Memory B cell (primary cell): Measurements from ENCODE around the gene ZNF165.
"Not testable (repeated sequence)": the region's sequence is repeated elsewhere in the genome, so short reads cannot be mapped to it uniquely, and the experiment has no call there.

Source experiments
- ATAC-seq: fragments of 150-1000 bp; cut with Tn5 transposase; 2 replicates; pipeline ENCODE4 v1.10.0; 2021; ENCODE audit warnings: low read depth, mild to moderate bottlenecking, moderate library complexity
- DNase-seq, 2 donors: peaks; one replicate each; pipeline ENCODE4 v3.0.0; 2022; ENCODE audit warnings: low spot score in 2 of 2
- H3K27ac Mint-ChIP-seq: one replicate; pipeline ENCODE4 v1.8.0; 2022; ENCODE audit warnings: mild to moderate bottlenecking, moderate library complexity, mixed read lengths
- H3K27me3 Mint-ChIP-seq: one replicate; pipeline ENCODE4 v1.8.0; 2022; ENCODE audit warnings: mixed read lengths
- H3K36me3 Mint-ChIP-seq: one replicate; pipeline ENCODE4 v1.8.0; 2022; ENCODE audit warnings: mild to moderate bottlenecking, mixed read lengths
- H3K4me1 Mint-ChIP-seq: one replicate; pipeline ENCODE4 v1.8.0; 2022; ENCODE audit warnings: mixed read lengths
- H3K4me3 Mint-ChIP-seq: one replicate; pipeline ENCODE4 v1.8.0; 2022; ENCODE audit warnings: mild to moderate bottlenecking, moderate library complexity, mixed read lengths
- H3K9me3 Mint-ChIP-seq: one replicate; pipeline ENCODE4 v1.8.0; 2022; ENCODE audit warnings: mixed read lengths

Gene ZNF165

DNA sequence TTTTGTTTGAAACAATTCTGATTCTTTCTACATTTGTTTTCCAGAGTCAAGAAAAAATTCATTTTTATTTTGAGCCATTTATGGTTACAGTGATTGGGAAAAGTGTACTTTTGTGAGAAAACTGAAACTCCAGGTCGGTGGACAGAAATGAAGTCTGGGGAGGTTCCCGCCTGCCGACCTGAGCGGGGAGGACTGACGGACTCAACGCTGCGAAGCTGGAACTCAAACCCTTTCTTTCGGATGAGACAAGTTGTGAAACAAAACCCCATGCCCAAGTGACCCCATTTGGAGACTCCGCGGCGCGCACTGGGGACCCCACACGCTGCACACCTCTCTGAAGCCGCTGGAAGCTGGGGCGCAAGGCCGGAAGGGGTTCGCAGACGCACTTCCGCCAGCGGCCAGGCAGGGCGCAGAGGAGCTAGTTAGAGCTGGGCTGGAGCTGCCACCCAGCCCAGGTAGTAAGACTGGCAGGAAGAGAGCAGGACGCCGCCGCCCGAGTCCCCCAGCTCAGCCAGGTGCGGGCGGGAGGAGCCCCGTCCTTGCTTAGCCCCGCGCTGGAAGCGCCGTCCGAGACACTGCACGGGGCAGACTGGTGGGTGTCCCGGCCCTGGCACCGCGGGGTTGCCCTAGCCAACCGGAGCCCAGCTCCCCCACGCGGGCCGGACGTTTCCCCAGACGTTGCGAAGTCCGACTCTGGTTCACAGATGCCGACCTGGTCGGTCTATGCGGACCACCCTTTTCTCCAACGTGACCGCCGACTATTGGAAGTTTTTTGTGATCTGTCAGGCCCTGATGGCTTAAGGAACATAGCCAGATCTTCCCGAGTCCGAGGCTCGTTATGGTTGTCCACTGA lies 24.2 kb downstream of the ZNF165 start:
- H3K9me3 Mint-ChIP-seq = peaks cover 3% of the 10 kb centered on the region
- peaks cover 2% of the 10 kb centered on the region for H3K27me3 Mint-ChIP-seq
- peaks cover 3% of the 10 kb centered on the region for H3K36me3 Mint-ChIP-seq
- ATAC-seq (peak; percentile 99), DNase-seq (peak; percentile 79 to 84)
- H3K4me3 Mint-ChIP-seq = peak overlapping the region; percentile 96
- H3K27ac Mint-ChIP-seq = peak overlapping the region; percentile 92
- H3K4me1 Mint-ChIP-seq = peaks cover 4% of the 10 kb centered on the region

DNA sequence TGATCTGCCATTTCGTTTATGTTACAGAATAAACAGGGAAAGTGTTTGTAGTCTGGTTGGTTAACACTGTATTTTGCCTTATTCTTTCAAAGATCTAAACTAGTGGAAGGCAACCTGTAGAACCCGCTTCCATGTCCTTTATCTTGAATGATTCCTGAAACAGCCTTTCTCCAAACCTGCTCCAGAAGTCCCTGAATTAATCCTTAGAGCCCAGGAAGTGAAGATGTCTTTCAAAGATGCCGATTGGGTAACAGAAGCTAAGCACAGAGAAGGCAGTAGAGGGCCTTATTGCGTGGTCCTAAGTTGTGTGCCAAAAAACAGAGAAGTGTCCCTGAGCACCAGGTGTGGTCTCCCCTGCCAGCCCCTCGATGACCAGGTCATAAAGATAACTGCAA lies 24.9 kb downstream of the ZNF165 start:
- peaks cover 4% of the 10 kb centered on the region for H3K4me1 Mint-ChIP-seq
- H3K27me3 Mint-ChIP-seq = peaks cover 5% of the 10 kb centered on the region

GRCh38 chr6:28107506-28107905 lies 27.1 kb downstream of the ZNF165 start:
- Mint-ChIP-seq H3K27me3 (peaks cover 5% of the 10 kb centered on the region), H3K4me3 (no peak overlapping the region), H3K27ac (no peak overlapping the region), H3K36me3 (peaks cover 3% of the 10 kb centered on the region), H3K4me1 (peaks cover 4% of the 10 kb centered on the region), H3K9me3 (peaks cover 3% of the 10 kb centered on the region)
- ATAC-seq = no peak
- no peak for DNase-seq

More for the DNA sequence above, 24.9 kb downstream of the ZNF165 start:
- ATAC-seq (no peak), DNase-seq (no peak)
- Mint-ChIP-seq H3K9me3 (peaks cover 3% of the 10 kb centered on the region), H3K36me3 (peaks cover 3% of the 10 kb centered on the region), H3K27ac (peak overlapping the region; percentile 92), H3K4me3 (peak overlapping the region; percentile 96)

DNA sequence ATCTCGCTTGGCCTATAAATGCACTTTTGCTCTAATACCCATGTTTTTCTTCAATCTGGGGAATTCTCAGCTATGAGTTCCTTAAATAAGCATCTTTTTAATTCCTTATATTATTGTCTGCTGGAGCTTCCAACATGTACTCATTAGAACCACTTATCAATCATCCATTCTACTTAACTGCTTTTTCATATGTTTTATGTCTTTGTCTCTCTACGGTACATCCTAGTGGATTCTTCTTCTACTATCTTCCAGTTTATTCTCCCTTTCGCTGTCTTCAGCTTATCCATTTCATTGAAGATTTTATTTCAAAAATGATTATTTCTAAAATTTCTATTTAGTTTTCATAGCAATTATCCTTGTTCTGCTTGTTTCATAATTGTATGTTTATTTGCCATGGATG lies 31.6 kb downstream of the ZNF165 start:
- H3K27ac Mint-ChIP-seq = no peak overlapping the region
- H3K9me3 Mint-ChIP-seq = no peaks in the 10 kb centered on the region
- H3K27me3 Mint-ChIP-seq = peaks cover 5% of the 10 kb centered on the region
- H3K36me3 Mint-ChIP-seq = peaks cover 17% of the 10 kb centered on the region
- no peak for DNase-seq
- no peak overlapping the region for H3K4me3 Mint-ChIP-seq
- H3K4me1 Mint-ChIP-seq = no peaks in the 10 kb centered on the region
- no peak for ATAC-seq

DNA sequence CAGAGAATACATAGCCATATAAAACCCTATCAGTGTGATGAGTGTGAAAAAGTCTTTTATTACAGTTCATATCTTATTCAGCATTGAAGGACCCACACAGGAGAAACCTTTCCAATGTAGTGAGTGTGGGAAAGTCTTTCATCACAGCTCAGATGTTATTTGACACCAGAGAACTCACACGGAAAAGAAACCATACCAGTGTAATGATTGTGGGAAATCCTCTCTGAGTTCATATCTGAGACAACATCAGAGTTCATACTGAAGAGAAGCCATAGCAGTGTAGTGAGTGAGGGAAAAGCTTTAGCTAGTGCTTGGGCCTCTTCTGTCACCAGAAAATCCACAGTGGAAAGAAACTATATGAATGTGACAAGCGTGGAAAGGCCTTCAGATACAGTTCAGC lies 35.4 kb downstream of the ZNF165 start:
- no peak for DNase-seq
- H3K36me3 Mint-ChIP-seq = peaks cover 26% of the 10 kb centered on the region
- no peak overlapping the region for H3K4me3 Mint-ChIP-seq
- no peaks in the 10 kb centered on the region for H3K4me1 Mint-ChIP-seq
- H3K27ac Mint-ChIP-seq = no peak overlapping the region
- H3K27me3 Mint-ChIP-seq = no peaks in the 10 kb centered on the region
- ATAC-seq = no peak
- no peaks in the 10 kb centered on the region for H3K9me3 Mint-ChIP-seq

- Mint-ChIP-seq H3K4me3 (no peak overlapping the region), H3K36me3 (peaks cover 30% of the 10 kb centered on the region)
Measured at GRCh38 chr6:28117386-28118050, 37.1 kb downstream of the ZNF165 start.

GRCh38 chr6:28118217-28118616 lies 37.8 kb downstream of the ZNF165 start:
- ATAC-seq (no peak), DNase-seq (no peak)
- no peak overlapping the region for H3K27ac Mint-ChIP-seq
- H3K9me3 Mint-ChIP-seq = no peaks in the 10 kb centered on the region
- H3K4me3 Mint-ChIP-seq = no peak overlapping the region
- H3K36me3 Mint-ChIP-seq = peaks cover 32% of the 10 kb centered on the region
- H3K27me3 Mint-ChIP-seq = no peaks in the 10 kb centered on the region
- no peaks in the 10 kb centered on the region for H3K4me1 Mint-ChIP-seq

More at GRCh38 chr6:28117386-28118050, 37.1 kb downstream of the ZNF165 start:
- H3K27me3 Mint-ChIP-seq = no peaks in the 10 kb centered on the region
- ATAC-seq (no peak), DNase-seq (no peak)
- no peaks in the 10 kb centered on the region for H3K4me1 Mint-ChIP-seq
- H3K27ac Mint-ChIP-seq = no peak overlapping the region
- H3K9me3 Mint-ChIP-seq = no peaks in the 10 kb centered on the region

- Mint-ChIP-seq H3K27me3 (no peaks in the 10 kb centered on the region), H3K9me3 (no peaks in the 10 kb centered on the region), H3K36me3 (peaks cover 20% of the 10 kb centered on the region), H3K4me1 (peaks cover 22% of the 10 kb centered on the region), H3K27ac (peak overlapping the region; percentile 59), H3K4me3 (no peak overlapping the region)
- ATAC-seq = no peak
- no peak for DNase-seq
Measured at GRCh38 chr6:28121876-28122275, 41.5 kb downstream of the ZNF165 start.

DNA sequence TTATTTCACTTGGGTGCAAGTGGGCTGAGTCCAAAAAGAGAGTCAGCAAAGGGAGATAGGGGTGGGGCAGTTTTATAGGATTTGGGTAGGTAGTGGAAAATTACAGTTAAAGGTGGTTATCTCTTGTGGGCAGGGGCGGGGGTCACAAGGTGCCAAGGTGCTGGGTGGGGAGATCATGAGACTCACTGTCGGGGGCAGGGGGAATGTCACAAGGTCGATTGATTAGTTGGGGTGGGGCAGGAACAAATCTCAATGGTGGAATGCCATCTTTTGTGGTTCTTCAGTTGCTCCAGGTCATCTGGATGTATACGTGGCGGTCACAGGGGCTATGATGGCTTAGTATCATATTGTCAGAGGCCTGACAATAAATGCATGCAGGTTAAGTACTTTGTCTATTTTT lies 41.9 kb downstream of the ZNF165 start:
- Mint-ChIP-seq H3K4me1 (peaks cover 23% of the 10 kb centered on the region), H3K36me3 (peaks cover 20% of the 10 kb centered on the region), H3K27ac (peak overlapping the region; percentile 59)
- DNase-seq, H3K9me3 Mint-ChIP-seq, H3K27me3 Mint-ChIP-seq, ATAC-seq, H3K4me3 Mint-ChIP-seq: not testable (repeated sequence)

DNA sequence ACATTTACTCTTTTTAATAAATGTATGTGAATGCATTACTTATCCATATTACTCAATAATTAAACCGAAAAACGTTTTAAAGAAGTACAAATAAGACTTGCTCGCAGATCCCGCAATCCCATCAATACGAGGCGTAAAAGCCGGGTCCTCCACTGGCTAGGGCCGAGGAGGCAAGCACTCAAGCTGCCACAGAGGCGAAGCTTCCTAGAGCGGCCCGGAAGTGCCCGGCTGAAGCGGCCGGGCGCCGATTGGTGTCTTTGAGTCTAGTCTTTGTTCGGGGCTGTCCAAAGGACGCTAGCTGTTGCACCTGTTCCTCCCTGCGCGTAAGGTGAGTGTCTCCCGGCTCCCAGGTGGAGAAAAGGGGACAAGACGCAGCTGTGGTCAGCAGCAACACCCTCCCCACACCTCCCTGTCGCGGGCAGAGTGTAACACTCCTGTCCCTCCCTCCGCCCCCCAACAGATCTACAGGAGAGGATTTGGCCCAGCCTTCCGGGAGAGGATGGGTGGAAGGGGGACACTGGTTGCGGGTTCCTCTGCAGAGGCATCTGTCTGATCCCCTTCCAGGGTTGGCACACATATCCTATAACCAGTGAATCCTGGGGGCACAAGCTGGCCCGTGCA lies 44.1 kb downstream of the ZNF165 start, which contains the start of gene ZSCAN16:
ZSCAN16 (plus strand) TSS at position 260 of the 621 bp plus-strand sequence. CDS start 835 bp downstream, outside the sequence.
- peaks cover 23% of the 10 kb centered on the region for H3K36me3 Mint-ChIP-seq
- DNase-seq = peak; percentile 66 to 81
- peak; percentile 82 for ATAC-seq
- no peaks in the 10 kb centered on the region for H3K27me3 Mint-ChIP-seq
- peak within 1 kb of the TSS; percentile 92 for H3K4me3 Mint-ChIP-seq
- H3K9me3 Mint-ChIP-seq = no peaks in the 10 kb centered on the region
- peak within 1 kb of the TSS; percentile 94 for H3K27ac Mint-ChIP-seq
- H3K4me1 Mint-ChIP-seq = peaks cover 35% of the 10 kb centered on the region

GRCh38 chr6:28124971-28125353 lies 44.6 kb downstream of the ZNF165 start:
- Mint-ChIP-seq H3K4me3 (peak overlapping the region; percentile 92), H3K27me3 (no peaks in the 10 kb centered on the region), H3K4me1 (peaks cover 37% of the 10 kb centered on the region), H3K36me3 (peaks cover 27% of the 10 kb centered on the region), H3K27ac (peak overlapping the region; percentile 94), H3K9me3 (no peaks in the 10 kb centered on the region)
- ATAC-seq (peak; percentile 68), DNase-seq (peak in 1 of 2 donors; percentile 28)

GRCh38 chr6:28125401-28125800 lies 45.0 kb downstream of the ZNF165 start:
- H3K9me3 Mint-ChIP-seq = no peaks in the 10 kb centered on the region
- ATAC-seq = peak; percentile 47
- DNase-seq = peak in 1 of 2 donors; percentile 32
- peaks cover 37% of the 10 kb centered on the region for H3K4me1 Mint-ChIP-seq
- peak overlapping the region; percentile 92 for H3K4me3 Mint-ChIP-seq
- H3K36me3 Mint-ChIP-seq = peaks cover 25% of the 10 kb centered on the region
- H3K27ac Mint-ChIP-seq = peak overlapping the region; percentile 94
- no peaks in the 10 kb centered on the region for H3K27me3 Mint-ChIP-seq

DNA sequence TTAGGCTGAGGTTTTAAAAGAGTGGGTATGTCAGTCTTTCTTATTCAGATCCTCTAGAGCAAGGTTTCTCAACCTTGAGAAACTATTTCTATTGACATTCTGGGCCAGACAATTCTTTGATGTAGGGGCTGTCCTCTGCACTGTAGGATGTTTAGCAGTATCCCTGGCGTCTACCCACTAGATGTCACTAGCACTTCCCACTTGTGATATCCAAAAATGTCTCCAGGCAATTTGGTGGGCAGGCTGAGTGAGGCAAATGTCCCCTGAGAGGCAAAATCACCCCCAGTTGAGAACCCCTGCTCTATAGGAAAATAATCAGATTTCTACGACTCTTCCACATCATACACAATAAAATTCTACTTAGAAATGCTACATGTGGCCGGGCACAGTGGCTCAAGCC lies 53.6 kb downstream of the ZNF165 start:
- Mint-ChIP-seq H3K4me1 (peaks cover 36% of the 10 kb centered on the region), H3K27me3 (no peaks in the 10 kb centered on the region), H3K27ac (peak overlapping the region; percentile 16), H3K36me3 (peaks cover 13% of the 10 kb centered on the region), H3K9me3 (no peaks in the 10 kb centered on the region), H3K4me3 (no peak overlapping the region)
- DNase-seq = no peak
- no peak for ATAC-seq

DNA sequence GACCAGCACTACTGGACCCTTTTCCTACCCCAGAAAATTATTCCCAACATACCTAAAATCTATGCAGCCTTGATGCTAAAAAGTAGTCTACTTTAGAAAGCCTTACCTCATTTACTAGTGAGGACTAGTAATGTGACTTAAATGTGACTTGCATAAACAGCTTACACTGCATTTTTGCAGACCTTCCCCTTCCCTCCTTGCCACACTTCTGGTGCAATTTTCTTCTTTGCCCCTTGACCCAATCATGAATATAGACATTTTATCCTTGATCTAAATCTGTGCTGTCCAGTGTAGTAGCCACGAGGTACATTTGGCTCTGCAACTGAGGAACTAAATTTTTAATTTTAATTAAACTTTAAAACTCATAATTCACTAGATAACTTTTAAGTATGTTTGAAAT lies 54.3 kb downstream of the ZNF165 start:
- DNase-seq (no peak), ATAC-seq (no peak)
- Mint-ChIP-seq H3K27ac (peak overlapping the region; percentile 16), H3K27me3 (no peaks in the 10 kb centered on the region), H3K9me3 (no peaks in the 10 kb centered on the region), H3K4me3 (no peak overlapping the region), H3K36me3 (peaks cover 7% of the 10 kb centered on the region), H3K4me1 (peaks cover 31% of the 10 kb centered on the region)
